HL-60 (cell line): ENCODE data around the gene KRTAP5-9.
A peak's percentile ranks its signal among the peaks of the same experiment; 100 is the strongest.
"Not testable (repeated sequence)": the region's sequence is repeated elsewhere in the genome, so short reads cannot be mapped to it uniquely, and the experiment has no call there.

Experiments
- DNase-seq, 2 experiments: peaks; one replicate each; pipeline ENCODE4 v3.0.0-alpha.2; 2010 to 2020; ENCODE audit warnings: low read depth in 1 of 2, low spot score in 1 of 2
- H3K27ac ChIP-seq: fragments of 250-450 bp; sonication (Bioruptor Pico); replicated peaks from 2 replicates; pipeline ENCODE4 v1.5.1; 2020; ENCODE audit warnings: mild to moderate bottlenecking, moderate library complexity
- H3K27me3 ChIP-seq: fragments of 250-450 bp; sonication (Bioruptor Pico); 2 replicates; pipeline ENCODE4 v1.5.1; 2021; ENCODE audit warnings: mild to moderate bottlenecking, moderate library complexity; ENCODE audit not compliant: insufficient read depth, poor library complexity, severe bottlenecking
- H3K4me3 ChIP-seq: replicated peaks from 2 replicates; pipeline ENCODE4 v1.5.1; 2011; ENCODE audit warnings: mild to moderate bottlenecking, control low read depth, low read length; ENCODE audit not compliant: insufficient read depth
- GABPA ChIP-seq: IDR thresholded peaks from 2 replicates; pipeline ENCODE4 v1.6.1; 2012; ENCODE audit warnings: low read depth
- POLR2AphosphoS5 ChIP-seq: IDR thresholded peaks from 2 replicates; pipeline ENCODE4 v1.6.1; 2012; ENCODE audit warnings: low read depth
- SPI1 ChIP-seq: IDR thresholded peaks from 2 replicates; pipeline ENCODE4 v1.6.1; 2012; ENCODE audit warnings: low read depth, mild to moderate bottlenecking, borderline replicate concordance
- TF ChIP-seq, protein P1 (sequence below): IDR thresholded peaks from 2 replicates; pipeline ENCODE4 v1.6.1; 2012; ENCODE audit warnings: low read depth; ENCODE audit not compliant: insufficient replicate concordance
- TF ChIP-seq, protein P2 (sequence below): IDR thresholded peaks from one replicate; pipeline ENCODE4 v1.5.1; 2011; ENCODE audit warnings: low read length, control low read depth, inconsistent platforms; ENCODE audit not compliant: insufficient read depth

KRTAP5-9 gene

DNA sequence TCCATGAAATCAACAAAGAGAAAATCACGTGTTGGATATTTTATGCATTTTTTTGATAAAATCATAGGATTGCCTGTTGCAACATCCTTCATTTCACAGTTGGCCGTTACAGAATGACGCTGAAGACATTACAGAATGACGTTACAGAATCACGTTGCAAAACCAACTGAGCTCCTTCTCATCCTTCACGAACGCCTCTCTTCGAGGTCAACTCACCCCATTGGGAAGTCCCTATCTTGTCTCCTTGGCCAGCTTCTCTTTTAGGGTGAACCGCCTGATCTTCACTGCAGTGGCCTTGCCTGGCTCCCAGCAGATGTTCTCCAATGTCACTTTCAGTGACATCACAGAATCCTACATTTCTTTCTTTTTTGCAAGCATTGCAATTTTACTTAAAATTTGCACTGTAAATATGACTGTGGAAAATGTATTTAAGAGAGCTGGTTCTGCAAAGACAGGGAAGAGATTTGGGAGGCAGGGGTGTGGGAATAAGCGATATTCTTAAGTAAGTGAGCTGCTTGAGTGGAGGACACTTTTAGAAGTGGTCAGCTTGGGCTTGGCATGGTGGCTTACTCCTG is 16.1 kb upstream of the KRTAP5-9 start:
- DNase-seq: peak in 1 of 2 experiments; percentile 59
- TF ChIP-seq, protein P1, sequence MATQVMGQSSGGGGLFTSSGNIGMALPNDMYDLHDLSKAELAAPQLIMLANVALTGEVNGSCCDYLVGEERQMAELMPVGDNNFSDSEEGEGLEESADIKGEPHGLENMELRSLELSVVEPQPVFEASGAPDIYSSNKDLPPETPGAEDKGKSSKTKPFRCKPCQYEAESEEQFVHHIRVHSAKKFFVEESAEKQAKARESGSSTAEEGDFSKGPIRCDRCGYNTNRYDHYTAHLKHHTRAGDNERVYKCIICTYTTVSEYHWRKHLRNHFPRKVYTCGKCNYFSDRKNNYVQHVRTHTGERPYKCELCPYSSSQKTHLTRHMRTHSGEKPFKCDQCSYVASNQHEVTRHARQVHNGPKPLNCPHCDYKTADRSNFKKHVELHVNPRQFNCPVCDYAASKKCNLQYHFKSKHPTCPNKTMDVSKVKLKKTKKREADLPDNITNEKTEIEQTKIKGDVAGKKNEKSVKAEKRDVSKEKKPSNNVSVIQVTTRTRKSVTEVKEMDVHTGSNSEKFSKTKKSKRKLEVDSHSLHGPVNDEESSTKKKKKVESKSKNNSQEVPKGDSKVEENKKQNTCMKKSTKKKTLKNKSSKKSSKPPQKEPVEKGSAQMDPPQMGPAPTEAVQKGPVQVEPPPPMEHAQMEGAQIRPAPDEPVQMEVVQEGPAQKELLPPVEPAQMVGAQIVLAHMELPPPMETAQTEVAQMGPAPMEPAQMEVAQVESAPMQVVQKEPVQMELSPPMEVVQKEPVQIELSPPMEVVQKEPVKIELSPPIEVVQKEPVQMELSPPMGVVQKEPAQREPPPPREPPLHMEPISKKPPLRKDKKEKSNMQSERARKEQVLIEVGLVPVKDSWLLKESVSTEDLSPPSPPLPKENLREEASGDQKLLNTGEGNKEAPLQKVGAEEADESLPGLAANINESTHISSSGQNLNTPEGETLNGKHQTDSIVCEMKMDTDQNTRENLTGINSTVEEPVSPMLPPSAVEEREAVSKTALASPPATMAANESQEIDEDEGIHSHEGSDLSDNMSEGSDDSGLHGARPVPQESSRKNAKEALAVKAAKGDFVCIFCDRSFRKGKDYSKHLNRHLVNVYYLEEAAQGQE: no peak
- no peak for TF ChIP-seq SPI1
- TF ChIP-seq POLR2AphosphoS5: no peak
- TF ChIP-seq, protein P2, sequence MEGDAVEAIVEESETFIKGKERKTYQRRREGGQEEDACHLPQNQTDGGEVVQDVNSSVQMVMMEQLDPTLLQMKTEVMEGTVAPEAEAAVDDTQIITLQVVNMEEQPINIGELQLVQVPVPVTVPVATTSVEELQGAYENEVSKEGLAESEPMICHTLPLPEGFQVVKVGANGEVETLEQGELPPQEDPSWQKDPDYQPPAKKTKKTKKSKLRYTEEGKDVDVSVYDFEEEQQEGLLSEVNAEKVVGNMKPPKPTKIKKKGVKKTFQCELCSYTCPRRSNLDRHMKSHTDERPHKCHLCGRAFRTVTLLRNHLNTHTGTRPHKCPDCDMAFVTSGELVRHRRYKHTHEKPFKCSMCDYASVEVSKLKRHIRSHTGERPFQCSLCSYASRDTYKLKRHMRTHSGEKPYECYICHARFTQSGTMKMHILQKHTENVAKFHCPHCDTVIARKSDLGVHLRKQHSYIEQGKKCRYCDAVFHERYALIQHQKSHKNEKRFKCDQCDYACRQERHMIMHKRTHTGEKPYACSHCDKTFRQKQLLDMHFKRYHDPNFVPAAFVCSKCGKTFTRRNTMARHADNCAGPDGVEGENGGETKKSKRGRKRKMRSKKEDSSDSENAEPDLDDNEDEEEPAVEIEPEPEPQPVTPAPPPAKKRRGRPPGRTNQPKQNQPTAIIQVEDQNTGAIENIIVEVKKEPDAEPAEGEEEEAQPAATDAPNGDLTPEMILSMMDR: no peak
- no peak for TF ChIP-seq GABPA
- H3K27me3 ChIP-seq: no peaks in the 10 kb centered on the region
- H3K4me3 ChIP-seq: no peak overlapping the region
- H3K27ac ChIP-seq: peak overlapping the region; percentile 40

DNA sequence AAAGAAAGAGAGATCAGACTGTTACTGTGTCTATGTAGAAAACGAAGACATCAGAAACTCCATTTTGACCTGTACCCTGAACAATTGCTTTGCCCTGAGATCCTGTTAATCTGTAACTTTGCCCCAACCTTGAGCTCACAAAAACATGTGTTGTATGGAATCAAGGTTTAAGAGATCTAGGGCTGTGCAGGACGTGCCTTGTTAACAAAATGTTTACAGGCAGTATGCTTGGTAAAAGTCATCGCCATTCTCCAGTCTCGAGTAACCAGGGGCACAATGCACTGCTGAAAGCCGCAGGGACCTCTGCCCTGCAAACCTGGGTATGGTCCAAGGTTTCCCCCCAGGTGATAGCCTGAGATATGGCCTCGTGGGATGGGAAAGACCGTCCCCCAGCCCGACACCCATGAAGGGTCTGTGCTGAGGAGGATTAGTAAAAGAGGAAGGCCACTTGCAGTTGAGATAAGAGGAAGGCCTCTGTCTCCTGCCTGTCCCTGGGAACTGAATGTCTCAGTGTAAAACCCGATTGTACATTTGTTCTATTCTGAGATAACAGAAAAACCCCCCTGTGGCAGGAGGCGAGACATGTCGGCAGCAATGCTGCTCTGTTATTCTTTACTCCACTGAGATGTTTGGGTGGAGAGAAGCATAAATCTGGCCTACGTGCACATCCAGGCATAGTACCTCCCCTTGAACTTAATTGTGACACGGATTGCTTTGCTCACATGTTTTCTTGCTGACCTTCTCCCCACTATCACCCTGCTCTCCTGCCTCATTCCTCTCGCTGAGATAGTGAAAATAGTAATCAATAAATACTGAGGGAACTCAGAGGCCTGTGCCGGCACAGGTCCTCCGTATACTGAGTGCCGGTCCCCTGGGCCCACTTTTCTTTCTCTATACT is 13.3 kb upstream of the KRTAP5-9 start:
- TF ChIP-seq SPI1: peak; percentile 88
- not testable (repeated sequence) for H3K27ac ChIP-seq, H3K27me3 ChIP-seq, H3K4me3 ChIP-seq
- peak in 1 of 2 experiments; percentile 33 for DNase-seq

DNA sequence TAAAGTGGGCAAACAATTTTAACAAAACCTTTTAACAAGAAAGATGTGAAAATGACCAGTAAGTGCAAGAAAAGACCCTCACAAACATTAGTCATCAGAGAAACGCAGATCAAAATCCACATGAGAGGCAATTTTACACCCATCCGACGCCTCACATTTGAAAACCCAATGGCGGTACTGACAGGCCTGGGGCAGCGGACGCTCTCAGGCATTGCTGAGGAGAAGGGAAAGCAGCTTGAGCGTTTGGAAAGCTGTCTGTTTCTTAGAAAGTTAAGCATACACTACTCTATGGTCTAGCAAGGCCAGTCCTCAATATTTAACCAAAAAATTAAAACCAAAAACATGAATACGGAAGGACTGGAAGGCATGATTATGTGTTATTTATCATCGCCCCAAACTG is 12.4 kb upstream of the KRTAP5-9 start:
- TF ChIP-seq POLR2AphosphoS5 (no peak), SPI1 (no peak), GABPA (no peak)
- TF ChIP-seq, protein P1: no peak
- TF ChIP-seq, protein P2: no peak
- H3K27me3 ChIP-seq: no peaks in the 10 kb centered on the region
- H3K27ac ChIP-seq: no peak overlapping the region
- no peak overlapping the region for H3K4me3 ChIP-seq
- no peak for DNase-seq

DNA sequence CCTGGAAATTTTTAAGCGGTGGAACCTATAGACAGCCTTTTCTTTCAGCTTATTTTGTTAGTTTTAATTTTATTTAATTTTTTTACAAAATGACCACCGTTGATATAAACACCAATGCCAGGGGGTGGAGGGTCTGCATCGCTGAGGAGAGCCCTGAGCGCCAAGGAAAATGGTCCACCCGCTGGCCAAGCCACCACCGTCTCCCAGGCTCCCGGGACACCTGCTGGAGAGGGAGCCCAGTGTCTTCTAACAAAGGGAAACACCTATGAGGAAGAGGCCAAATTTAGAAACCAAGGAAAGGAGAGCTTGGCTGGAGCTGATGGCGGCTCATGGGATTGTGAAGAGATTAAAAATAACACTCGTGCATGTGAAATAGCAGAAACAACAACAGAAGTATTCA is 10.7 kb upstream of the KRTAP5-9 start:
- no peak for DNase-seq
- TF ChIP-seq POLR2AphosphoS5: no peak
- TF ChIP-seq, protein P1: no peak
- no peak for TF ChIP-seq GABPA
- TF ChIP-seq, protein P2: no peak
- TF ChIP-seq SPI1: no peak
- H3K4me3 ChIP-seq: no peak overlapping the region
- H3K27me3 ChIP-seq: no peaks in the 10 kb centered on the region
- H3K27ac ChIP-seq: no peak overlapping the region
